ENCODE measurements around the gene WDR5.

Gene WDR5

DNA sequence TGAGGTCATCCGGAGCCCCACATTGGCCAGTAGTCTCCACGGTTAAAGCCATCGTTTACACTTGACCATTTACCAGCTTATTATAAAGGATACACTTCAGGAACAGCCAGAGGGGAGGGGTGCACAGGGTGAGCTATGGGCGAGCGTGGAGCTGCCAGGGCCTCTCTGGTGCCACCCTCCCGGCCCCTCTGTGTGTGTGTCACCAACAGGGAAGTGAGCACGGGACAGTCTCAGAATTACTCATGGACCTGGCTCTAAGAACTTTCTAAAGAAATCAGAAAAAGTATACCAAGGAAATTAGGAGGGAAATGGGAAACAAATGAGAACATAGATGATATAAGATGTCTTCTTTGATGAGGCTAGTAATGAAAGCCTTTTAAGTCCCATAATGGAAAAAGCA, 13.5 kb downstream of the WDR5 start:
- H3K9ac ChIP-seq (ENCODE audit: low read length) = no peak overlapping the region

DNA sequence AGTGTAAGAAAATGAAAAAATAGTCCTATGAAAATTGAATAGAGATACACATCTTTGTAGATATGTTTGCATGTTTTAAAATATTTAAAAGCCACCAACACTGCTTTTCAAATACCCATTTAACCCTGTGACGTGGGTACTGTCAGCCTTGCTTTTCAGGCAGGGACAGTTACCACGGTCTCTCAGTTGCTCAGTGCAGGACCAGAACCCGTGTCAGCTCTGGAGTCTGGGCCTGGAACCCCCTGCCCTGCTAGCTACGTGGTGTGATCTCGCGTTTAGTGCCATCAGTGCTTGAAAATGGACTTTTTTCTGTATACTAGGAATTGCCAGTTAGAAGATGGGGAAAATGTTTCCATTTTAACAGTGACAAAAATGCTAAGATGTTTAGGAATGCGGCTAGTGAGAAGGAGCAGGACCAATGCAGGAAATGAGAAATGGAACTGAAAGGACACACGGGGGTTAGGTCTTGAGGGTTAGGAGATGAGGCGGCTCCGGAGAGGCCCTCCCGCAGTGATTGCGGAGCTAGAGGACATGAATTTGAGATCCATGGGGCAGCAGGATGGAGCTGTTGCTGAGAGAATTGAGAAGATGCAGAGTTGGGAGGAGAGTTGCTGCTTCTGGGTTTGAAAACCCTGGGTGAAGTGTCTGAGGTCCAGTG, 14.8 kb downstream of the WDR5 start:
- TF ChIP-seq, protein P1, sequence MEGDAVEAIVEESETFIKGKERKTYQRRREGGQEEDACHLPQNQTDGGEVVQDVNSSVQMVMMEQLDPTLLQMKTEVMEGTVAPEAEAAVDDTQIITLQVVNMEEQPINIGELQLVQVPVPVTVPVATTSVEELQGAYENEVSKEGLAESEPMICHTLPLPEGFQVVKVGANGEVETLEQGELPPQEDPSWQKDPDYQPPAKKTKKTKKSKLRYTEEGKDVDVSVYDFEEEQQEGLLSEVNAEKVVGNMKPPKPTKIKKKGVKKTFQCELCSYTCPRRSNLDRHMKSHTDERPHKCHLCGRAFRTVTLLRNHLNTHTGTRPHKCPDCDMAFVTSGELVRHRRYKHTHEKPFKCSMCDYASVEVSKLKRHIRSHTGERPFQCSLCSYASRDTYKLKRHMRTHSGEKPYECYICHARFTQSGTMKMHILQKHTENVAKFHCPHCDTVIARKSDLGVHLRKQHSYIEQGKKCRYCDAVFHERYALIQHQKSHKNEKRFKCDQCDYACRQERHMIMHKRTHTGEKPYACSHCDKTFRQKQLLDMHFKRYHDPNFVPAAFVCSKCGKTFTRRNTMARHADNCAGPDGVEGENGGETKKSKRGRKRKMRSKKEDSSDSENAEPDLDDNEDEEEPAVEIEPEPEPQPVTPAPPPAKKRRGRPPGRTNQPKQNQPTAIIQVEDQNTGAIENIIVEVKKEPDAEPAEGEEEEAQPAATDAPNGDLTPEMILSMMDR (IDR thresholded peaks at IDR 0.05; ENCODE audit: low read length) = no peak
- TF ChIP-seq EZH2phosphoT487 (IDR thresholded peaks at IDR 0.05; ENCODE audit: low read length) (no peak), EZH2 (optimal IDR thresholded peaks at IDR 0.05; ENCODE audit: low read depth, low read length) (no peak)
- no peak overlapping the region for H3K4me2 ChIP-seq (ENCODE audit: low read depth, low read length)
- no peak overlapping the region for H3K27ac ChIP-seq (ENCODE audit: low read length)
- DNase-seq = no peak
- H3K79me2 ChIP-seq (ENCODE audit: low read length) = peaks cover 8% of the 10 kb centered on the region
- no peaks in the 10 kb centered on the region for H3K27me3 ChIP-seq (replicated peaks; ENCODE audit: insufficient read depth, low read length)
- no peaks in the 10 kb centered on the region for H3K9me3 ChIP-seq (replicated peaks; ENCODE audit: insufficient read depth, low read length)
- H3K4me3 ChIP-seq (ENCODE audit: low read length) = no peak overlapping the region
- H3K9ac ChIP-seq (ENCODE audit: low read length) = no peak overlapping the region
- H4K20me1 ChIP-seq (ENCODE audit: insufficient read depth, low read length) = 0 out of 2 replicates have a peak, but pooled peaks cover 4% of the 10 kb centered on the region
- H3K9me2 ChIP-seq (replicated peaks; ENCODE audit: insufficient read depth, low read length) = no peaks in the 10 kb centered on the region
- no peak overlapping the region for H2AFZ ChIP-seq (ENCODE audit: low read length)
- 0 out of 2 replicates have a peak, but pooled peaks cover 11% of the 10 kb centered on the region for H3K36me3 ChIP-seq (replicated peaks; ENCODE audit: insufficient read depth, low read length)
- H3K4me1 ChIP-seq (ENCODE audit: low read length) = no peaks in the 10 kb centered on the region
- no peaks in the 10 kb centered on the region for H3F3A ChIP-seq (ENCODE audit: insufficient read depth, low read length)

More for the DNA sequence above, 13.5 kb downstream of the WDR5 start:
- TF ChIP-seq EZH2 (optimal IDR thresholded peaks at IDR 0.05; ENCODE audit: low read depth, low read length) (no peak), EZH2phosphoT487 (IDR thresholded peaks at IDR 0.05; ENCODE audit: low read length) (no peak)
- TF ChIP-seq, protein P1 (IDR thresholded peaks at IDR 0.05; ENCODE audit: low read length) = no peak
- Histone ChIP-seq H3F3A (ENCODE audit: insufficient read depth, low read length) (no peaks in the 10 kb centered on the region), H3K9me2 (replicated peaks; ENCODE audit: insufficient read depth, low read length) (no peaks in the 10 kb centered on the region), H3K27ac (ENCODE audit: low read length) (no peak overlapping the region), H4K20me1 (ENCODE audit: insufficient read depth, low read length) (0 out of 2 replicates have a peak, but pooled peaks cover 4% of the 10 kb centered on the region), H3K4me1 (ENCODE audit: low read length) (no peaks in the 10 kb centered on the region), H3K27me3 (replicated peaks; ENCODE audit: insufficient read depth, low read length) (no peaks in the 10 kb centered on the region), H3K79me2 (ENCODE audit: low read length) (peaks cover 8% of the 10 kb centered on the region), H3K4me3 (ENCODE audit: low read length) (no peak overlapping the region), H3K9me3 (replicated peaks; ENCODE audit: insufficient read depth, low read length) (no peaks in the 10 kb centered on the region), H3K4me2 (ENCODE audit: low read depth, low read length) (no peak overlapping the region), H3K36me3 (replicated peaks; ENCODE audit: insufficient read depth, low read length) (0 out of 2 replicates have a peak, but pooled peaks cover 8% of the 10 kb centered on the region), H2AFZ (ENCODE audit: low read length) (no peak overlapping the region)
- no peak for DNase-seq

DNA sequence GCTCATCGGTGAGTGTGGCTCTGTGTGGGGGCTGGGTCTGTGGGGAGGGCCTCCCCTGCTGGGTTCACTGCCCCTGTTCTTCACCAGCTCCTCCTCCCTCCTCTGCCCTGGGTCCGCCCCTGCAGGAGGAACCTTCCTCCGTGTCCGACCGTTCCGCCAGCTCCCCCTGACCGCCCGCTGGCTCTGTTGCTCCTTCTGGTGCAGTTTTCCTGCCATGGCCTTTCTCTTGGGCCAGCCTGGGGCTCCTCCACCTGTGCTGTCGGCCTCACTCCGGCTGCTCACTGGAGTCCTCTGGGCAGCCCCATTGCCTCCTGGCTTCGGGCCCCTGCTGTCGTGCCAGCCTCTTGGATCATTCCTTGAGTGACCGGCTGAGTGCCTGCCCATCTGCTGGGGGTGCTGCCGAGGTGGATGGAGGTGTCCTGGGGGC, 16.2 kb downstream of the WDR5 start:
- no peaks in the 10 kb centered on the region for H3K9me3 ChIP-seq (replicated peaks; ENCODE audit: insufficient read depth, low read length)
- 0 out of 2 replicates have a peak, but pooled peaks cover 12% of the 10 kb centered on the region for H3K36me3 ChIP-seq (replicated peaks; ENCODE audit: insufficient read depth, low read length)
- H3K4me2 ChIP-seq (ENCODE audit: low read depth, low read length) = no peak overlapping the region
- H3K4me3 ChIP-seq (ENCODE audit: low read length) = no peak overlapping the region
- peaks cover 2% of the 10 kb centered on the region for H3K79me2 ChIP-seq (ENCODE audit: low read length)
- no peak overlapping the region for H3K9ac ChIP-seq (ENCODE audit: low read length)
- no peak overlapping the region for H3K27ac ChIP-seq (ENCODE audit: low read length)
- no peaks in the 10 kb centered on the region for H3K27me3 ChIP-seq (replicated peaks; ENCODE audit: insufficient read depth, low read length)
- no peaks in the 10 kb centered on the region for H3K4me1 ChIP-seq (ENCODE audit: low read length)
- no peak overlapping the region for H2AFZ ChIP-seq (ENCODE audit: low read length)
- H3K9me2 ChIP-seq (replicated peaks; ENCODE audit: insufficient read depth, low read length) = no peaks in the 10 kb centered on the region
- no peaks in the 10 kb centered on the region for H3F3A ChIP-seq (ENCODE audit: insufficient read depth, low read length)
- TF ChIP-seq EZH2phosphoT487 (IDR thresholded peaks at IDR 0.05; ENCODE audit: low read length) (no peak), EZH2 (optimal IDR thresholded peaks at IDR 0.05; ENCODE audit: low read depth, low read length) (no peak)
- TF ChIP-seq, protein P1 (IDR thresholded peaks at IDR 0.05; ENCODE audit: low read length) = no peak
- DNase-seq = no peak
- 0 out of 2 replicates have a peak, but pooled peaks cover 4% of the 10 kb centered on the region for H4K20me1 ChIP-seq (ENCODE audit: insufficient read depth, low read length)
